GM18907 (cell line): ENCODE measurements around the gene LMNTD2.
A peak's percentile ranks its signal among the peaks of the same experiment; 100 is the strongest.

ENCODE experiments used
- ATAC-seq: cut with Tn5 transposase; IDR thresholded peaks from one replicate; pipeline ENCODE4 v1.9.1; 2021; ENCODE audit warnings: mild to moderate bottlenecking, moderate library complexity; ENCODE audit not compliant: unreplicated experiment

LMNTD2 gene

DNA sequence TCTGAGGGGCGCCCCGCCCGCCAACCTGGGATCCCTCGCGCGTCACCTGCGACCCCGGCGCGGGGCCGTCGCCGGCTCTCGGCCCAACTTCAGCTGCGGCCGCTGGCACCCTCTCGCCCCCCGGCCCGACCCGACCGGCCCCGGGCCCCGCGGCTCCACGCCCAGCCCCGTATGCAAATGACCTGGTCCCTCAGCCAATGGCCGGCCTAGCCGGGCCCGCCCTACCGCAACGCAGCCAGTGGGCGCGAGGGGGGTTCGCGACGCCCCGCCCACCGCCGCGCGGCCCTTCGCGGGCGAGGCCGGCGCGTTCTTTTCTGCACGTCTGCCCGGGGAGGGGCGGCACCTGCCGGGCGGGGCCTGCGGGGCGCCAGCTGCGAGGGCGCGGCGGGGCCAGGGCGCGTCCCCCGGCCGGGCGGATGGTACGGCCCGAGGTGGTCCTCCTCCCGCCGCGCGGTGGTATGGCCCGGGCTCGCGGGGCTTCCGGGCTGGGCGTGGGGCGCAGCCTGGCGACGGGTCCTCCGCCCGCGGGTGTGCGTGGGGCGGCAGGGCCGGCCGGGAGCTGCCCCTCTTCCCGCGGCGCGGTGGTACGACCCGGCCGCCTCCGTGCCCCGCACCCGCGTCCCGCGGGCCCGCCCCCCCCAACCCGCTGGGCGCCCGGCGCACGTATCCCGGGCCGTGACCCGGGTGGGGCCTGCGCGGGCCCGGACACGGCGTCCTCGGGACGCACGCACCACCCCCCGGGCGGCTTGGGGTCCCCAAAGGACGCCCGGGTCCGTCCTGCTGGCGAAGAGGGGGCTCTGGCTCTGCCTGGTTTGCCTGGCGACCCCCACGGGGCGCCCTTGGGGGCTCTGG, 8.0 kb upstream of the LMNTD2 start:
- ATAC-seq, result peak; percentile 82

DNA sequence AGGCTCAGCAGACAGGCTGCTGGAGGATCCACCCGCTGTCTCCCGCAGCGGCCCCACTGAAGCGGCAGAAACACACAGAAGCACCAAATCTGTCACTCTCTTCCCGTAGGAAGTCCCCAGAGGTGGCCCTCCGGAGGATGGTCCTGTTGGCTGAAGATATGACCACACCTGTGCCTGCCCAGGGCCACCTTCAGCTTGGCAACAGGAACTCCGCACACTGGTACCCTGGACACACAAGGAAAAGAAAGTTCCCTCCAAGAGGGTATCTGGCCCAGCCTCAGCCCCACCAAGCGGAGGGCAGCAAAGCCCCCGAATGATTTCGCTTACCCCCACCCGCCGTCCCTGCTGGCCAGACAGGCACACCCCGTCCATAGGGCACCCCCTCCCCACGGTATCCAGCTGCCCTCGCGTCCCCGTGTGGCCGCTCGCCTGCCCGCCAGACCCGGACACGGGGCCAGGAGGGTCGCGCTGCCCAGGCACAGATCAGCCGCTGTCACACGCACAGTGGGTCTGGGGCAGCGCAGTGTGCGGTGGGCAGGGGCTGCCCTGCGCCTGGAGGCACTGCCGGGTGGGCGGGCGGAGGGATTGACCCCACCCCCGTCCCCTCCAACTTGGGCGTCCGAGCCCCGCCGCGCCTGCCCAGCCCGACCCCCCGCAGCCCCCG, 7.2 kb upstream of the LMNTD2 start:
- ATAC-seq, result peak; percentile 3

DNA sequence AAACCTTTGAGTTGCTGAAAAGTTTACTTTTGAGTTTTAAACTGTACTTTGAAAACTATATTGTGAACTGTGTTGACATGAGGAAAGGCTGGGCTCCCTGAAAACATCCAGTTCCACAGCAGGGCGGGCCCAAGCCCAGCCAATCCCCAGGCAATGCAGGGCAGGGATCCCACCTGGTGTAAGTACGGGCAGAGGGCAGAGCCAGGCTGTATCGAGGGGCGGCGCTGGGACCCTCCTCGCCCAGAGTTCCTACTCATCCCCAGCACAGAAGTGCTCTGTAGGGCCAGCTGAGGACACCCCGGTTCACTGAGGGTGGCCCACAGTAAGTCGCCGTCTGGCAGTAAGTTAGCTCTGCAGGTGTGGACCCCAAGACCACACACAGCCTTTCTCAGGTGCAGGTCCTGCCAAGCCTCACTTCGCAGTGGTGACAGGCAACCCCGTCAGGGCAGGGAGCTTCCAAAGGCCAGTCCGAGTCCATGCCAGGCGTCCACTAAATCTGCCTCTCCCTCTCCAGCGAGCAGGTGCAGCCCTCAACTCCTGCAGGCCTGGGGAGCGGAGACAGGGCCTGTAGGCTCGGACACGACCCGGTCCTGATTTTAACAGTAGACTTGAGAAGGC, 6.6 kb upstream of the LMNTD2 start:
- ATAC-seq, result no peak

DNA sequence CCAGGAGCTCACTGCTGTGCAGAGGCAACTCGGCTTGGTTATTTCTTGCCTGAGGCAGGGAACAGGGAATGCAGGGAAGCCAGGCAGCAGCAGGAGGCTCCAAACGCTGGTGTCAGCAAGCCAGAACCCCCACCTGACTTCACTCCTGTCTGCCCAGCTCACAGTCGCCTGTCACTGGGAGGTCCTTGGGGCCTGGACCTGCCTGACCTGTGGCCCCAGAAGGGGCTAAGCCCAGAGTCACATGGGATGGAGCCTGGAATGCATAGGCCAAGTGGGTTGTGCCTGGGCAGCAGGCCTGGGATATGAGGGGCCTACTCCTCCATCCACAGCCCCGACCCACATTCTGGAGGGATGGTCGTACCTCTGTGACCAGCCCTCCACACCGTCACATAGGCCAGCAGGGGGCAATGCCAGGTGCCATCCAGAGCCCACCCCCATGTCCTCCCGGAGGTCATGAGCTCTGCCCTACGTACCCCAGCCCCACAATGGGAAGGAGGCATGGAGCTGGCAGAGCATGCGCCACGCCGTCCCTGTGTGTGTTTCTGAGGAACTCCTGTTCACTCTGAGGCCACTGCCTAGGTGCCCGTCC, 5.5 kb upstream of the LMNTD2 start:
- ATAC-seq, result no peak

DNA sequence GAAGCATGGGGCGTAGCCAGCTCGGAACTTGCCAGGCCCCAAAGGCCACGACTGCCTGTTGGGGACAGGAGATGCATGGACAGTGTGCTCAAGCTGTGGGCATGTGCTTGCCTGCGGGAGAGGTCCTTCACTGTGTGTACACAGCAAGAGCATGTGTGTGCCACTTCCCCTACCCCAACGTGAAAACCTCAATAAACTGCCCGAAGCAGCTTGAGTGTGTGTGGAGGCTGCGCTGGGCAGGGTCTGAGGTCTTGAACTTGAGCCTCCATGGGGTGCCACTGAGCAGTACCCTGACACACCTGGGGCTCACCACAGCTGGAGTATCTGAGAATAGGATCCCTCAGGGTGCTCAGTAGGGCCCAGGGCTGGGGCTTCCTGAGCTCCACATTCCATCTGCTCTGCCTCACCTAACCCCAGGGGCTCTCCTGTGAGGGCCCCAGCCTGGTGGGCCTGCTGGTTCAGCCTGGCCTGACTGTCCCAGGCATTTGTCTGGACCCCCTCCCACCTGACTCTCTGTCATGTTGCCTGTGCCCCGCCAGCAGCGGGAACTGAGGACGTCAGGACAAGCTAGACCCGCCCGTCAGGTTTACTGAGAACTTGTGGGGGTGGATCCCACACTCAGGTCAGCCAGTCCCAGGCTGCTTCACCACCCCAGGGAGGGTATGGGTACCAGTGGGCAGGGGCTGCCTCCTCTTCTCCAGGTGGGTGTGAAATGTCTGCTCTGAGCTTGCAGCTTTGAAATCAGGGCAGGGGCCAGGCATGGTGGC, 3.5 kb upstream of the LMNTD2 start:
- no peak for ATAC-seq

DNA sequence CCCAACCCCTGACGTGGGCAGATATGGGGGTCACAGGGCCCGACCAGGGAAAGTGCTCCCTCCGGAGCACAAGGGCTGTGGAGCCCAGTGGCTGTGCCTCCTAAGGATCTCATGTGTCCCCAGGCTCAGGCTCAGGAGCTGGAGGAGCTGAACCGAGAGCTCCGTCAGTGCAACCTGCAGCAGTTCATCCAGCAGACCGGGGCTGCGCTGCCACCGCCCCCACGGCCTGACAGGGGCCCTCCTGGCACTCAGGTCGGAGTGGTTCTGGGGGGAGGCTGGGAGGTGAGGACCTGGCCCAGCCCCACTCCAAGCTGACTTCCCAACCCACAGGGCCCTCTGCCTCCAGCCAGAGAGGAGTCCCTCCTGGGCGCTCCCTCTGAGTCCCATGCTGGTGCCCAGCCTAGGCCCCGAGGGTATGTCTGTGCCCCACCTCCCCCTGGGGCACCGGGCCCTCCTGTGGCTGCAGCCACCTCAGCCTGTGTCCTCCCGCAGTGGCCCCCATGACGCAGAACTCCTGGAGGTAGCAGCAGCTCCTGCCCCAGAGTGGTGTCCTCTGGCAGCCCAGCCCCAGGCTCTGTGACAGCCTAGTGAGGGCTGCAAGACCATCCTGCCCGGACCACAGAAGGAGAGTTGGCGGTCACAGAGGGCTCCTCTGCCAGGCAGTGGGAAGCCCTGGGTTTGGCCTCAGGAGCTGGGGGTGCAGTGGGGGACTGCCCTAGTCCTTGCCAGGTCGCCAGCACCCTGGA, 2.7 kb upstream of the LMNTD2 start:
- no peak for ATAC-seq

DNA sequence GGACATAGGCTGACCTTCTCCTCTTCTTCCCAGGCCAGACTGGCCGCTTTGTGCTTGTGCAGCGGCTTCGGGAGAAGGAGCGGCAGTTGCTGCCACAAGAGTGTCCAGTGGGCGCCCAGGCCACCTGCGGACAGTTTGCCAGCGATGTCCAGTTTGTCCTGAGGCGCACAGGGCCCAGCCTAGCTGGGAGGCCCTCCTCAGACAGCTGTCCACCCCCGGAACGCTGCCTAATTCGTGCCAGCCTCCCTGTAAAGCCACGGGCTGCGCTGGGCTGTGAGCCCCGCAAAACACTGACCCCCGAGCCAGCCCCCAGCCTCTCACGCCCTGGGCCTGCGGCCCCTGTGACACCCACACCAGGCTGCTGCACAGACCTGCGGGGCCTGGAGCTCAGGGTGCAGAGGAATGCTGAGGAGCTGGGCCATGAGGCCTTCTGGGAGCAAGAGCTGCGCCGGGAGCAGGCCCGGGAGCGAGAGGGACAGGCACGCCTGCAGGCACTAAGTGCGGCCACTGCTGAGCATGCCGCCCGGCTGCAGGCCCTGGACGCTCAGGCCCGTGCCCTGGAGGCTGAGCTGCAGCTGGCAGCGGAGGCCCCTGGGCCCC, 1.6 kb upstream of the LMNTD2 start:
- no peak for ATAC-seq

DNA sequence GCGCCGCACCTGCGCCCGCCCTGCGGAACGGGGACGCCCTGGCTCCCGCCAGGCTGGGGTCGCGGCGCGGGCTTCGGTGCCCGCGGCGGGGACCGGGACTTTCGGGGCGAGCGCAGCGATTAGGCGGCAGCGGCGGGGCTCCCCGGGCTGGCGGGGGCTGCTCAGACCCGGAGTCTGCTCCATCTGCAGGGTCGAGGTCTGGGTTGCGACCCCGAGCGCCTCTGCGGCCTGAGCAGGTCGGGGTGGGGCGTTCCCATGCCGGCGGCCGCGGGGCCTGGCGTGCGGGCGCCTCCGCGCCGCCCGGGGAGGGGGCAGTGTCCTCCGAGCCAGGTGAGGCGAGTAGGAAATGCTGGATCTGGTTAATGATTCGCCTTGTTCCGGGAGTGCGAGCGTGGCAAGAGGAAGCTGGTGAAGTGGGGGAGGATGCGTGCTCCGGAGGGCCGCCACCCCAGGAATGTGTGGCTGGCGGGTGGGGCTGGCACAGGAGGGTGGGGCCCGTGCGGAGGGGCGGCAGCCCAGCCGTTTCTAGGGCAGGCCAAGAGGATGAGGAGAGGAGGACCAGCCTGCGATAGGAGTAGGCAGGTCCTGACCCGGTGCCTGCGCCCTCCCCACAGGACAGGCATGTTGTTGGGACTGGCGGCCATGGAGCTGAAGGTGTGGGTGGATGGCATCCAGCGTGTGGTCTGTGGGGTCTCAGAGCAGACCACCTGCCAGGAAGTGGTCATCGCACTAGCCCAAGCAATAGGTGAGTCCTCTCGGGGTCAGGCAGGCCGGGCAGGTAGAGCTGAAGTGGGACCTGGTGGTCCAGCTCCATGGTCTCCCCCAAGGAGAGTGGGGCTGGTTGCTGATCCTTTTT, 838 bp upstream of the LMNTD2 start:
- peak; percentile 26 for ATAC-seq

DNA sequence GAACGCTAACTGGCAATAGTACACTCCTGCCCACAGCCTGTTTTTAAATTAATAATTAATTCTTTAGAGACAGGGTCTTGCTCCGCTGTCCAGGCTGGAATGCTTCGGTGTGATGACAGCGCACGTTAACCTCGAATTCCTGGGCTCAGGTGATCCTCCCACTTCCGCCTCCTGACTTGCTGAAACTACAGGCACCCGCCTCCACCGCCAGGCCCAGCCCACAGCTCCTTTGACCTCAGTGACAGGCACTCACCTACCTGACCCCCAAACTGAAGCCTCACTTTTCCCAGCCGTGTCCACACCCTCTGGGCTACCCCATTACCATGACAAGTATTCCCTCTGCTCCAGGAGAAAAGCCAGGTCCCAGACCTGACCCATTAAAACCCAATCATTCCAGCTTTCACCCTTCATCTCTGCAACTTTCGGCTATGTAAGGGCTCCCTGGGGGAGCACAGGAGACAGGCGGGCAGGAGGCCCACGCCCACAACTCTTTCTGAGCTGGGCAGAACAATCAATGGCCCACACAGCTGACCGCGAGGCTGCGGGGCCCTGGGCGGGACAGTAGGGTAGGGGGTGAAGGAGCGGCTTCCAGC, 730 bp downstream of the LMNTD2 start:
- no peak for ATAC-seq

DNA sequence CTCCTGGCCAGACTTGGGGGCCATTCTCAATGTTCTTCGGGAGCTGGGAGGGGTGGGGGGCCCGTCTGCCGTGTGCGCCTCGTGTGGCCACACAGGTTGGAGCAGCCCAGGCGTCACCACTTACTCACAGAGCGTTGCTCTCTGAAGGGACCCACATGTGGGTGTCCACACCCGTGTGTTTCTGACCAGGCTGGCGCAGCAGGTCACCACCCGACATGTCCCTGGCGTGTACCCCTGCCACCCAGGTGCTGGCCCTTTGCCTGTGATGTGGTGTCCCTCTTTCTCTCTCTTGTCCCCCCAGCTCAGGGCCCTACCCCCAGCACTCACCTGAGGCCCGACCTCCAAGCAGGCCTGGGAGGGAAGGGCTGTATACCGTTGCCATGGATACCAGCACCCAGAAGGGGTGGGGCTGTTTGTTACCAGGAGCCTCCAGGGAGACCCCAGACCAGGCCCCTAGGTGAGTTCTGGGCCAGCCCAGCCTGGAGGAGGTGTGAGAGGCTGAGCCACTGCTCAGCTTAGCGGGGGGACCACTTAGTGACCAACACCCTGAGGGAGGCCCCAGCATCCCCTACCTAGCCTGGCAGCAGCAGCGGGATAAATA, 1.4 kb downstream of the LMNTD2 start:
- ATAC-seq, result no peak

DNA sequence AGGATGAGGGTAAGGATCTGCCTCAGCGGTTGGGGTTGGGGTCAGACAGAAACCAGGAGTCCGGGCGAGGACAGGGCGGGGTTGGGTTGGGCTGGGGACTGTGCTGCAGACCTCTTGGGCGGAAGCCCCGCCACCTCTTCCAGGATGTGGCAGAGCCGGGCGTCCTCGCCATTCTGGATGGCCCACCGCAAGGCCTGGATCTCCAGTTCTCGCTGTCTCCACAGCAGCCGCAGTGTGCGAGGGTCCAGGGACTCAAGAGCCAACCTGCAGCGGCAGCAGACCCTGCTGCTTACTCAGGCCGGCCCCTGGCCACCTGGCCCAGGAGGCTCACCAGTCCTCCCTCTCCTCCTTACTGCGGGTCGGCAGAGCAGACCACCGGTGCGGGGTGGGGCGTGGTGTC, 2.0 kb downstream of the LMNTD2 start:
- ATAC-seq, result no peak

DNA sequence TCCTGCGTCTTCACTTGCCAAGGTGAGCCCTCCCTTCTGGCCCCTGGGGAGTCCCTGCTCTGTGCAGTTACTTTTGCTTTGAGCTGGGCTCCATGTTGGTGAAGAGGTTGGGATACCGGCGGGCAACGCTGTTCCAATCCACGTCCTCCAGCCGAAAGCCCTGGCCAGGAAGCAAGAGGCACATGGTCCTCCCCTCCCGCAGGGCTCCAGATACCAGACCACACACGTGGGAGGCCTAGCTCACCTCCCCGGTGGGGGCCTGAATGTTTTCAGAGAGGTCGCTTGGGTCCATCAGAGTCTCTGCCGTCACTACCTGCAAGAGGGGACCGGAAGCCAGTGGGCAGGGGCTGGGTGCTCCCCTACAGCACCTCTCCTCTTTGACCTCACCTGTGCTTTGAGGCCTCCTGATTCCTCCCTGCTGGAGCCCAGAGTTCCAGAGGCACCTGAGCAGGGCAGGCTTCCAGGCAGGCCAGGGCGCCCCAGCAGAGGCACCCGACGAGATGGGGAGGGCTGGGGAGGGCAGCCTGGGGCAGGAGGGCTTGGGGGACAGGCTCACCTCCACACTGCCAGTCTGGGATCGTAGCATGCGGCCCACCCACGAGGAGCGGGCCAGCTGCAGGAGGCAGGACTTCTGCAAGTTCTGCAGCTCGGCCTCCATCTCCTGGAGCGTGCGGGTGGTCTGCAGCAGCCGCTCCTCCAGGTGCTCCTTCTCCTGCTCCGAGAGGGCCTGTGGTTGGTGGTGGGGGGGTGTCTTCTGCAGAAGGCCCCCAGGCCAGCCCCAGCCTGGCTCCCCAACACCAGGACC, 3.0 kb downstream of the LMNTD2 start:
- no peak for ATAC-seq

DNA sequence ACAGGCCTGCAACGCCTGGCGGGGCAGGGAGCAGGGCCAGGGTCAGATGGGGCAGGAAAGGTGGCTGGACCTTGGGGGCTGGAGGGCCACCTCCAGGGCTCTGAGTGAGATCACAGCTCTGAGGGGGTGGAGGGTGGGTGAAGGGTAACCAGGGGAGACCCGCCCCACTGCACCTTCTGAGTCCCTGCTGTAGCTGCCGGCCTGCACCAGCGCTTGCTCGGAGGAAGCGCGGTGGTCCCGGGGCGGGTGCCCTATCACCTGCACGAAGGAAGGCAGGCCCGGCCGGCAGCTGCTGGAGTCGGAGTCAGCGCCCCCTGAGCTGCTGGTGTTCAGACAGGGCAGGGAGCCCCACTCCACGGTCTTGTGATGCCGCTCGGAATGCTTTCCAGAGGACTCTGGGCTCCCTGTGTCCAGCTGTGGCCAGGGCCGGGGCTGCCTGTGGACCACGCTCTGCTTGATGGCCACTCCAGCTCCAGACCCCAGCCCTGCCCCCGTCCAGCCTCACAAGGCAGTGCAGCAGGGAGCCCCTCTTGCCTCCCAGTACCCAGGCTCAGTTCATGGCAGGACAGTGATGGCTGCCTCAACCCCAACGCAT, 3.8 kb downstream of the LMNTD2 start:
- ATAC-seq, result no peak

DNA sequence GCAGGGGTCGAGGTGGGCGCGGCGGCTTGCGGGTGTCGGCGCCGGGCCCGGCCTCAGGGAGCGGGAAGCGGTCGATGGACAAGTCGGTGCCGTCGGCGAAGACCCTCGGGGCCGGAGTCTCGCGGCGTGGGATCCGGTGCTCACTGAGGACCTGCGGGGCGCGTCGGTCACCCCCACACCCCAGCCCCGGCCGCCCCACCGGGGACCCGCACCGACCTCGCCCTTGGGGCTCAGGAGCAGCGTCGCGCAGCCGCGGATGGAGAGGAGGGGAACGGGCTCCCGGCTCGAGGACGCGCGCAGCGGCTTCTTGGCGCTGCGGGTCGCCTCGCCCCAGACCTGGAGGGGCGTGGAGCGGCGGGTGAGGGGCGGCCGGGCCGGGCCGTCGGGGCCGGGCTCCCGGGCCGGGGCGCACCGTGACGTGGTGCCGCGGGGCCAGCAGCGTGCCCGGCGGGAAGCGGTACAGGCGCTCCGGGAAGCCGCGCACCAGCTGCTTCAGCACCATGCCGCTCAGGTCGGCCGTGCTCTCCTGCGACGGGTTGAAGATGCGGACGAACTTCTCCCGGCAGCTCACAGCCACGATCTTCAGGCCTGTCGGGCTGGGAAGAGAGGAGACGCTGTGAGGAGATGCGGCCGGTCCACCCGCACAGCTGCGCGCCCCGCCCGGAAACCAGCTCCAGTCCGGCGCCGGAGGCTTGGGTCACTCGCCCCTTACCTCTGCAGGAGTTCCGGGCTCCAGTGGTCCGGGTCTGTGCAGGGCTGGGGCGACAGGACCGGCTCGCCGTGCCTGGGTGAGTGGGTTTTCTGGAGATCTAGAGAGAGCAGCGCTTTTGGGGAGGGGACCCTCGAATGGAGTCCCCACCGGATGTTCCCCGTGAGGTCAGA, 4.5 kb downstream of the LMNTD2 start:
- no peak for ATAC-seq

DNA sequence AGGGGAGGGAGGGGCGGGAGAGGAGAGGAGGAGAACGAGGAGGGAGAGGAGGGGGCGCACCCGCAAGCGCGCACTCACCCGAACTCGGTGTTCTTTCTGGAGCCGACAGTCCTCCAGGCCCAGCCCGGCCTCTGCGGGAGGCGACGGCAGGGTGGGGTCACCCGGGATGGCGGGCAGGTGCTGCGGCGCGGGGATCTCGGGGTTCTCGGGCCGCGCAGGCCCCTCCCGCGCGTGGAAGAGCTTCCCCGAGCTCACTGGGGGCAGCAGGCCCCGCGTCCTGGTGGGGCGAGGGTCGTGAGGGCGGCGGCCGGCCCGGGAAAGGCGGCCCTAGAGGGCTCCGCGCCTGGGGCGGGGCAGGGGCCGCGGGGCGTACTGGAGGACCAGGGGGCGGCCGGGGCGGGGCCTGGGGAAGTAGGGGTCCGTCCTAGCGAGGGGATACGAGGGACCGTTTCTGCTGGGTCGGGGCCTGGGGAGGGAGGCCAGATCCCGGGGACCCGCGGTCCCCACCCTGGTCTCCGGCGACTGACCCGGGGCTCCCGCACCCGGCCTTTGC, 5.2 kb downstream of the LMNTD2 start:
- no peak for ATAC-seq
